Tibial nerve (tissue), 4 donors: Measurements from ENCODE around the gene UBE2H. TPM values are rescaled to one million over a fixed set of nuclear protein-coding genes. Genes with fewer than 3 reads are reported as not detected.
"Not testable (repeated sequence)": the region's sequence is repeated elsewhere in the genome, so short reads cannot be mapped to it uniquely, and the experiment has no call there.

Experiments
- DNase-seq, 2 donors: peaks; one replicate each; pipeline ENCODE4 v3.0.0-alpha.2; 2019; ENCODE audit warnings: low spot score in 2 of 2
- H3K27ac ChIP-seq, 4 donors: fragments of 200-600 bp; sonication (generic) in 3 of 4; one replicate each; pipeline ENCODE4 v1.5.1; 2017 to 2019; ENCODE audit warnings: mild to moderate bottlenecking in 1 of 4
- H3K27me3 ChIP-seq, 2 donors: fragments of 200-600 bp; sonication (generic) in 1 of 2; one replicate each; pipeline versions ENCODE4 v1.5.1 to v1.6.0; 2017 to 2019
- H3K36me3 ChIP-seq, 3 donors: fragments of 200-600 bp; sonication (generic); one replicate each; pipeline ENCODE4 v1.5.1; 2018 to 2019
- H3K4me1 ChIP-seq, 4 donors: fragments of 200-600 bp; sonication (generic) in 3 of 4; one replicate each; pipeline ENCODE4 v1.5.1; 2017 to 2019
- H3K4me3 ChIP-seq, 4 donors: fragments of 200-600 bp; sonication (generic) in 3 of 4; one replicate each; pipeline ENCODE4 v1.5.1; 2017 to 2019; ENCODE audit warnings: mild to moderate bottlenecking in 1 of 4, moderate library complexity in 1 of 4
- H3K9me3 ChIP-seq, 4 donors: fragments of 200-600 bp; sonication (generic) in 3 of 4; one replicate each; pipeline ENCODE4 v1.5.1; 2017 to 2019
- CTCF ChIP-seq, 5 experiments: fragments of 200-600 bp in 3 of 5; fragments of 450-650 bp in 2 of 5; sonication (generic) in 3 of 5; IDR thresholded peaks; one replicate each; pipeline ENCODE4 v1.5.1; 2016 to 2019; ENCODE audit warnings: antibody characterized with exemption in 5 of 5, mild to moderate bottlenecking in 3 of 5, moderate library complexity in 2 of 5
- EP300 ChIP-seq, 2 donors: sonication (generic); formaldehyde crosslinking; IDR thresholded peaks; one replicate each; pipeline ENCODE4 v1.6.1; 2017; ENCODE audit warnings: antibody characterized with exemption in 2 of 2, mild to moderate bottlenecking in 1 of 2
- POLR2A ChIP-seq, 2 donors: fragments of 450-650 bp; IDR thresholded peaks; one replicate each; pipeline ENCODE4 v1.6.1; 2017; ENCODE audit warnings: antibody characterized with exemption in 2 of 2, mild to moderate bottlenecking in 2 of 2, moderate library complexity in 2 of 2
- WGBS, 2 donors: methylation state at CpG; one replicate each; pipeline ENCODE4 v1.1.5; 2018; 5-methylcytosine and 5-hydroxymethylcytosine counted together
- total RNA-seq, 4 donors: library from RNA; depleted of rRNA; stranded (reverse); fragments of >200 nt; gene quantifications; one replicate each; pipeline ENCODE4 v1.1.0, GENCODE V29; 2016

UBE2H gene
- total RNA-seq, 4 donors from 2014 or later, result 69.6 to 92.3 (median 80.9) TPM

- WGBS, 2 donors, result 70 to 78% methylated on average over 3 of the region's 3 CpGs
- Histone ChIP-seq H3K27ac (no peak overlapping the region), H3K9me3 (no peaks in the 10 kb centered on the region), H3K4me3 (no peak overlapping the region), H3K36me3 (no peaks in the 10 kb centered on the region), H3K4me1 (no peaks in the 10 kb centered on the region), H3K27me3 (no peaks in the 10 kb centered on the region)
- no peak for DNase-seq
- TF ChIP-seq EP300 (IDR thresholded peaks at IDR 0.05) (no peak), CTCF (IDR thresholded peaks at IDR 0.05) (no peak), POLR2A (IDR thresholded peaks at IDR 0.05) (no peak)
Measured at GRCh38 chr7:129970816-129971215, 18.1 kb upstream of the UBE2H start.

- peak in 1 of 2 donors; percentile 12 for TF ChIP-seq EP300 (IDR thresholded peaks at IDR 0.05)
- TF ChIP-seq CTCF (IDR thresholded peaks at IDR 0.05), result no peak
- no peak for TF ChIP-seq POLR2A (IDR thresholded peaks at IDR 0.05)
Measured at GRCh38 chr7:129969881-129970446, 17.2 kb upstream of the UBE2H start.

GRCh38 chr7:129968592-129969383 is 16.0 kb upstream of the UBE2H start:
- TF ChIP-seq POLR2A (IDR thresholded peaks at IDR 0.05) (no peak), CTCF (IDR thresholded peaks at IDR 0.05) (no peak), EP300 (IDR thresholded peaks at IDR 0.05) (no peak)
- Histone ChIP-seq H3K9me3 (no peaks in the 10 kb centered on the region), H3K4me1 (no peaks in the 10 kb centered on the region), H3K4me3 (no peak overlapping the region), H3K36me3 (no peaks in the 10 kb centered on the region), H3K27ac (no peak overlapping the region), H3K27me3 (no peaks in the 10 kb centered on the region)
- DNase-seq, result no peak
- 69 to 70% methylated on average over 11 of the region's 11 CpGs for WGBS, 2 donors

More at GRCh38 chr7:129969881-129970446, 17.2 kb upstream of the UBE2H start:
- 51 to 52% methylated on average over 3 of the region's 3 CpGs for WGBS, 2 donors
- no peaks in the 10 kb centered on the region for H3K27me3 ChIP-seq
- H3K4me3 ChIP-seq, result no peak overlapping the region
- no peak for DNase-seq
- H3K27ac ChIP-seq, result no peak overlapping the region
- H3K36me3 ChIP-seq, result no peaks in the 10 kb centered on the region
- no peaks in the 10 kb centered on the region for H3K4me1 ChIP-seq
- H3K9me3 ChIP-seq, result no peaks in the 10 kb centered on the region

- H3K27ac ChIP-seq, H3K36me3 ChIP-seq, H3K4me3 ChIP-seq, DNase-seq, H3K9me3 ChIP-seq, H3K4me1 ChIP-seq, H3K27me3 ChIP-seq: not testable (repeated sequence)
- WGBS, 2 donors, result 92 to 97% methylated on average over 4 of the region's 4 CpGs
Measured at GRCh38 chr7:129960204-129960475, 7.4 kb upstream of the UBE2H start.

DNA sequence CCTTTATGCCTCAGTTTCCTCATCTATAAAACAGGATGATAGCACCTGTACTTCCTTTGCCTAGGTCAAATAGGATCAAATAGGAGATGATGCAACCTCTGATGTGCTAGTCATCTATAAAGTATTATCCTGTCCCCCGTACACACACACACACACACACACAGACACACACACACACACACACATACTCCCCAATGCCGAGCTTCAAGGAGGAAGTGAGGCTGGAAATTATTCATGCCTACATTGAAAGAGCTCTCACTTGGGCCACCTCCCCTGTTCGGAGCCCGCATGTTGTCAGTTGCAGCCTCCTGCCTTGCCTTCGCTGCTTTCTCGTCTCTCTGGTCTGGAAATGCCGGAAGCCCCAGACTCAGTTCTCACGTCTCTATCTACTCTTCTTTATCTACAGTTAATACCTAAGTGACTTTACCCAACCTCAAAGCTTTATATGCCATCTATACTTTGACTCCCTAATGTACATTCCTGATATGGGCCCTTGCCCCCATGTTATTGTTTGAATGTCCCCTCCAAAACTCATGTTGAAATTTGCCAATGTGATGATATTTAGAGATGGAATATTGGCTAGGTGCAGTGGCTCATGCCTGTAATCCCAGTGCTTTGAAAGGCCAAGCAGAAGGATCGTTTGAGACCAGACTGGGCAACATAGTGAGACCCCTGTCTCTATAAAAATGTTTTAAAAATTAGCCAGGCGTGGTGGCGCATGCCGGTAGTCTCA is 6.9 kb upstream of the UBE2H start:
- no peak overlapping the region for H3K27ac ChIP-seq
- no peaks in the 10 kb centered on the region for H3K27me3 ChIP-seq
- WGBS, 2 donors, result 87 to 89% methylated on average over 12 of the region's 12 CpGs
- TF ChIP-seq POLR2A (IDR thresholded peaks at IDR 0.05), result no peak
- TF ChIP-seq CTCF (IDR thresholded peaks at IDR 0.05), result no peak
- no peak for TF ChIP-seq EP300 (IDR thresholded peaks at IDR 0.05)
- DNase-seq, result no peak
- no peaks in the 10 kb centered on the region for H3K9me3 ChIP-seq
- no peak overlapping the region for H3K4me3 ChIP-seq
- H3K4me1 ChIP-seq, result no peaks in the 10 kb centered on the region
- H3K36me3 ChIP-seq, result no peaks in the 10 kb centered on the region
